Kasumi-1 (cell line): ENCODE results near the gene MED12L.
"Not testable (repeated sequence)": the region's sequence is repeated elsewhere in the genome, so short reads cannot be mapped to it uniquely, and the experiment has no call there.

Experiments
- DNase-seq, 2 experiments: peaks; one replicate each; lab custom pipeline; 2025; lab: John Stamatoyannopoulos, UW

The MED12L gene

GRCh38 chr3:151085227-151085888, at the start of gene MED12L:
TSS of gene MED12L (plus strand) at chr3:151085664. CDS start at chr3:151086927, 1,263 bp downstream.
- DNase-seq, result peak; percentile 59 to 64

DNA sequence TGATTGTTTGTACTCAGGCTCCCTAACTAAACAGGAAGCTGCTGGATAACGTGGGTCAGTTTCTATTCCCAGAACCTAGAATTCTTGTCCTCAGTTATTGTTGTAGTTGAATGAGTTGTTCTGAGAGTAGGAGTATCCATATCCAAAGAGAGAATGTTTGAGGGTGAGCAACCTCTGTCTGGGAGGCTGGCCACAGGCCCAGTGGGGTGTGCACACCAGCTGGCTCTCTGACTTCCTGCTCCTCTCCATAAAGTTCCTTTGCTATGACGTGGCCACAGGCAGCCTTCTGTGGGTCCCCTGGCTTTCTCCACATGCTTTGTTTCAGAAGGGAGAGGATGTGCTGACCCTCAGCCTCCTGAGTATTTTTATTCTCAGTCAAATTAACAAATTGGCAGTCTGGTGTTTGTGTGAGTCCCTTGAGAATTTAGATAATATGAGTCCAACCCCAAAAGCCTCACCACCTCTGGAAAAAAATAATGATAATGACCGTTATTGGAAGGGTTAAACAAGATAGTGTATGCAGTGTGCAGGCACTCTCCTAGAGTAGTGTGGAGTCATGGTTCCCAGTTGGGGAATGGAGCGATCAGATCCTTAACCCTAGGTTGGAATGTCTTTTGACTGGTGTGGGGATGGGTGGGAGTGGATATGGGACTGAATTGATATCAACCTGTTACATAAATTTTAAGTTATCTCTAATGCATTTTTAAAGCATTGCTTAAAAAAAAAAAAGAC, 47.6 kb upstream of the MED12L start:
- peak; percentile 37 to 40 for DNase-seq

DNA sequence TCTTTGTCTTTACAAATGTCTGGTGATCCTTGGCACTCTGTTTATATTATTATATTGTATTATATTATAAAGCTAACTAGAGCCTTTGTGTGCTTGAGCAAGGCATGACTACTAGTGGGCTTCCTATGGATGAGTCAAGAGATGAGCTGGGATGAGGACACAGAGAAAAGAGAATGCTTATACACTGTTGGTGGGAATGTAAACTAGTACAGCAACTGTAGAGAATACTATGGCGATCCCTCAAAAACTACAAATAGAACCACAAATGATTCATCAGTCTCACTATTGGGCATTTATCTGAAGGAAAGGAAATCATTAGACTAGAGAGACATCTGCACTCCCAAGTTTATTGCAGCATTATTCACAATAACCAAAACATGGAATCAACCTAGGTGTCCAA, 40.8 kb upstream of the MED12L start:
- DNase-seq, result no peak

GRCh38 chr3:151047636-151048035, 37.8 kb upstream of the MED12L start:
- no peak for DNase-seq

- no peak for DNase-seq
These were observed 33.9 kb upstream of the MED12L start for GRCh38 chr3:151051533-151051932.

DNA sequence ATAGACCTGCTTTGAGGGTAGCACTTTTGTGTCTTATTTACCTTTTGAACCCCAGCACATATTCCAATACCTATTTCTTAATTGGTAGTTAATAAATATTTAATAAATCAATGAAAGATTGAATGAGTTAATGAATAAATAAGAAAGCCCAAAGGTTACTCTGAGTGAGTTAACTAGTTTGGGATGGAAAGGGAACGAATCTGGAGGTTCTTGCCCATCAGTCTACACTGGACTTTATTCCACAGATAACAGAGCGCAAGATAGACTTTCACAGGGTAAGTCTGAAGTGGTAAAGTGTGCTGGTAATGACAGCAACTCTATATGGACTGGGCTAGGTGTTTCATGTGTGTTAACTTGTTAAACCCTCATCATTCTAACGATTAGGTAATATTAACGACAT, 33.1 kb upstream of the MED12L start:
- DNase-seq, result no peak

- no peak for DNase-seq
These were observed 32.7 kb upstream of the MED12L start for GRCh38 chr3:151052756-151053155.

- DNase-seq, result no peak
These were observed 26.7 kb upstream of the MED12L start for GRCh38 chr3:151058740-151059139.

DNA sequence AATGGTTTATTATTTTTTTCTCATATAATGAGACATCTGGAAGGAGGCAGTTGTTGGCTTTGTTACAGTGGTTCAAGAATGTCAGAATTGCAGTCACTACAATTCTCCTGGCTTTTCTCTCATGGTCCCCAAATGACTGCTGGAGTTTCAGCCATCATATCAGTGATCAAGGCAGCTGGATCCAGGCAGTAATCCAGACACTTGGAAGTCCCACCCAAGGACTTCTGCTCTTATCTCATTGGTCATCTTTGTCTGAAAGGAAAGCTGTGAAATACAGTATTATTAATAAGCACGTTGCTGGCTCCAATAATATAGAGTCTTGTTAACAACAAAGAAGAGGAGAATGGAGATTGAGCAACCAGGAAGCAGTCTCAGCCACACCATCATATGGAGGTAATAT, 22.9 kb upstream of the MED12L start:
- DNase-seq, result no peak

- DNase-seq, result peak; percentile 76 to 77
These were observed 18.3 kb upstream of the MED12L start for GRCh38 chr3:151067158-151067557.

DNA sequence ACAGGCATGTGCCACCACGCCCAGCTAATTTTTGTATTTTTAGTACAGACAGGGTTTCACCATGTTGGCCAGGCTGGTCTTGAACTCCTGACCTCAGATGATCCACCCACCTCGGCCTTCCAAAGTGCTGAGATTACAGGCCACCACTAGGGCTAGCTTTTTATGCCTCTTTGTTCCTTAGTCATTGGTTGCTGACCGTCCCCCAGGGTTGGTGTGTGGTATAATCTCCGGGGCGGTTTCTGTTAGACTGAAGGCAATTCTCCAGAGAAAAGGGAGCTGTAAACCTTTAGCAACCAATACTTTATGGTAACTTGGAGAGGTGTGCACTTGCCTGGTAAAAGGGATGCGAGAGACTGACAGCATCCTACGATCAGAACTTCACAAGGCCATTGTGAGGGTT, 12.6 kb upstream of the MED12L start:
- not testable (repeated sequence) for DNase-seq

DNA sequence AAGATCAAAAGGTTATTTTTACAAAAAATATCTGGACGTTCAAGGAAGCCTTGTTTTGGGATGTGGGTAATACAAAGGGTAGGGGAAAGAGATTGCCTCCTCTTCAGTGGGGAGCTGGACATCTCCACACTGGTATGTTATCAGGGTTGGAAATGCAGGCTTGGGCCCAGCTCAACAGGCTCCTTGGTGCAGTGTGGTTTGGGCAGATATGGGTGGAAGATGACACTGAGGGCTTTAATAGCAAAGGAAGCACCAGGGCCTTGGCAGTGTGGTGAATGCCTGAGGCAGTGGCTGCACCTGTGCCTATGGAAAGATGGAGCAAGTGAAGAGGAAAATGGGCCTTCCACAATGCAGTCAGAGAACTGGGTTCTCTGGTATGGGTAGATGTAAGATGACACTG, 11.2 kb upstream of the MED12L start:
- DNase-seq, result no peak

DNA sequence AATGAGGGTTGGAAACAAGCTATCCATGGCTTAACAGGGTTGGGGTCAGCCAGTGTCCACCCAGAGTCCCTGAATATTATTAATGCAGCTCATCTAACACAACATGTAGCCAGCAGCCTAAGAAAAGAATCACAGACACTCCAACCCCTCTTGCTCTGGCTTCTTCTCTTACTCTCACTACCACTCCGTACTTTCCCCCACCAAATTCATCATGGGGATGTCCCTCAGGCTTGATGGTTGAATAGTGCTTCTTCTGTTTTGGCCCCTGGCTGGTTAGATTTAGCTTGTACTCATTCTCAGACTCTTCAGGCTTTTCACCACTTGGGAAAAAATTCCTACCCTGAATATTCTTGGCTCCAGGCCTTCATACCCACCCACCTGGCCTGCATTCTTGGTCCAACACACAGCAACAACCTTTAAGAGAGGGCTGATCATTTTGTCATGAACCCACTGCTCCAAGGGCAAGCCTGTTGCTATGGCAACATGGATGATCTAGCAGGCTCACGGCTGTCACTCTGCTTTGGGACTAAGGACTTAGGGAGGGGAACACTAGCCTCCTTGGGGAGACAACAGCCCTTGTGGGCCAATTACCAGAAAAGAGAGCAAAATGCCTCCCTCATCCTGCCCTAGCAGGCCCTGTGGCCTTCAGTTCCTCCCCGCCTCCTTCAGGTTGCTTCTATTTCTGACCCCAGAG, 9.4 kb upstream of the MED12L start:
- DNase-seq, result no peak

DNA sequence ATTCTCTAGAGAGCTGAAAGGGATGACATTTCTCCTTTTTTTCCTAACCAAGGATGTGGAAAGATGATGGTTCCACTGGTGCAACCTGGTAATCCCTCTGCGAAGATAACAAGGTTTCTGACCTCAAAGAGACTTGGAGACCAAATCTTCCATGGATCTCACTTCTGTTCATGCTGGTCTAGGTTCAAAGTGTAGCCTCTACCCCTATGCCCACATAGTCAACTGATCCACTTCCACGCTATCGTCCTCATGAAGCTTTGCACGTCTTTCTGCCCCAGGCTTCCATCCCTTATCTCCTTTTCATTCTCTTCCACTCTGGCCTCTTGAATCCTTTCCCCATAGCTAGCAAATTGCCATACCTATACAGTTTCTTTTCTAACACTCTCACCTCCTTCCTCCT, 8.8 kb upstream of the MED12L start:
- DNase-seq, result no peak

DNA sequence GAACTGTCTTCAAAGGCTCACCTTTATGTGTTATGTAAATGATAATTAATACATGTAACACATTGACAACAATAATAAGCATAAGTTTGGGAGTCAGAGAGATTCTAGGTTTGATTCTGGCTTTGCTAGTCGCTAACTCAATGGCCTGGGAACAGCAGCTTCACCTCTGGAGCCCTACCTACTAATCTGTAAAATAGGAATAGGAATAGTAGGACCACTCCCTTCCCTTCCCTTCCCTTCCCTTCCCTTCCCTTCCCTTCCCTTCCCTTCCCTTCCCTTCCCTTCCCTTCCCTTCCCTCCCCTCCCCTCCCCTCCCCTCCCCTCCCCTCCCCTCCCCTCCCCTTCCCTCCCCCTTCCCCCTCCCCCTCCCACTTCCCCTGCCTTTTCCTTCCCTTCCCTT, 4.4 kb upstream of the MED12L start:
- not testable (repeated sequence) for DNase-seq

DNA sequence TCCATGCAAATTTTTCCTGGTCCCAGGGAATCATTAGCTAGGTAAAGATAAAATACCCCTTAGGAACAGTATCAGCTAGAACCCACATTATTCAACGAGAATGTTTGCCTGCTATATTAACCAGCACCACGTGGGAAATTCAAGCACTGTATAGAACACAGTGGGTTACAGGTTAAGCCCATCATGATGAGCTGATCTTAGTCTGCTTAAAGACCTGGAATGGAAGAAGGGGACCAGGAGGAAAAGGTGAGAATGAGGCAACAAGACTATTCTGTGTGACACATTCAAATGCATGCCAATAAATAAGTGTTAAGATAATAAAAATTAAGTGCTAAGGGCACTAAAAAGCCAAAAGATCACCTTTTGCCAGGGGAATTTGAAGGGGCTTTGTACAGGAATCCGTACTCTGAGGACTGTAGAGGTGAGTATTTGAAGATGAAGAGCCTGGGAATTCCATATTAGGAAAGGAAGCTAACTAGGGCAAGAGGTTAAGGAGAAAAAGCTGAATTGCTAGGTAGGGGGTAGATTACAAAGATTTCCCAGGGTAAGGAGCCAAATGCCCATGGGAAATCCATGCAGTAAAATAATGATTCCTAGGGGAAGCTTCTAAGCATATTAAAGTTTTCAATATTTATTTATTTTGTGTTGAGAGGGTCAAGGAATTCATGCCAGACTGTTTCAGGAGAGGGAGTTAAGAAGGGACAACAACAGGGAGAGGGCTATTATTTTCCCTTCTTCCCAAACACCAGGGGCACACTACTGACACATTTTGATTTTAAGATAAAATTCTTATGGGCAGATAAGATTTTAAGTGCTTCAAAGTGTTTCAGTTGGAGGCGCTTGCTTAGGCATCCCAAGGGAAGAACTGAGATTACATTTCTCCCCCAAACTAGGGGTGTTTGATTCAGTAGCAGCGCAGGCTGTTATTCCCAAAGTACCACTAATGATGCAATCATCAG, 2.3 kb upstream of the MED12L start:
- DNase-seq, result no peak

DNA sequence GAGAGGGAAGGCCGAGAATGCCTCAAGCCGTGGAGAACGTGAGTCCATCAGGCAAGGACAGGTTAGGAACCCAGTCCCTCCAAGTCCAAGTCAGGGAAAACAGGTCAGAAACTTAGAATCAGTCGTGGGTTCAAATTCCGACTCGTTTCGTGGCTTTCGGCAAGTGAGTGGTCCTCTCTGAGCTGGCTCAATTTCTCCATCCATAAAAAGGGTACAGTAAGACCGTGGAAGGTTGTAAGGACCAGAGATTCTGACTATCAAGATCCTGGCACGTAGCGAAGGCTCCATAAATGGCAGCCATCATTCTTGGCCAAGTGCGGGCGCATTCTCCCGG, 604 bp upstream of the MED12L start:
- DNase-seq, result no peak

- DNase-seq, result no peak
These were observed 522 bp downstream of the MED12L start for GRCh38 chr3:151085889-151086483.

GRCh38 chr3:151086484-151087456, 1.3 kb downstream of the MED12L start:
- peak; percentile 89 to 92 for DNase-seq

DNA sequence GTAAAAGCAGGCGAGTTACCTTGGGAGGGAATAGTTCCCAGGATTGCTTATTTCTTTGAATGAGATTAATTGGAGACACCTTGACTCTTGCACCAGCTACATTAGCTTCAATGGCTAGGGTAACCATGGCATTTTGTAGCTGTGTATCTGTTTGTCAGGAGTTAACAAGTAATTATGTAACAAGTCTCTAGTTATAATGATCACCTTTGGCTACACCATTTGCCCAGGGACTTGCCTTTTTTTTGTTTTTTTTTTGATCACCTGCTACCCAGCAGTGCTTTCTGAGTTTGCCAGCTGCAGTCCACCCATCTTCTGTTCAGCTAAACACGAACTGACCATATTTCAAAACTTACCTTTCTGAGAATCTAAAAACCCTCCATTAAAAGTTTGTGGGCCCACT, 2.2 kb downstream of the MED12L start:
- no peak for DNase-seq
